Measurements from ENCODE around the gene SMO. TPM values are rescaled to one million over a fixed set of nuclear protein-coding genes. Genes with fewer than 3 reads are reported as not detected.

The SMO gene
- total and polyA plus RNA-seq, 2 donors (not counting 3 experiments of a cell fraction or from before 2014, with no cell fraction given) = 13.2 to 16.5 TPM

GRCh38 chr7:129238546-129238945 is 50.1 kb downstream of the SMO start:
- Histone ChIP-seq H2AFZ (ENCODE audit: low read depth, low read length) (no peak overlapping the region), H3K4me1 (ENCODE audit: control insufficient read depth, extremely low read depth, insufficient read depth, low read length) (no peaks in the 10 kb centered on the region), H3K36me3 (ENCODE audit: control insufficient read depth in 2 of 2, extremely low read depth in 1 of 2, insufficient read depth in 2 of 2, low read length in 2 of 2) (no peaks in the 10 kb centered on the region), H3K4me3 (replicated peaks in 1 of 3; ENCODE audit: insufficient read depth in 1 of 3, low read depth in 1 of 3, low read length in 3 of 3) (no peak overlapping the region), H3K9ac (replicated peaks; ENCODE audit: extremely low read depth, insufficient read depth, low read length) (no peak overlapping the region), H3K4me2 (ENCODE audit: insufficient read depth, low read length) (no peak overlapping the region), H3K9me1 (replicated peaks; ENCODE audit: control insufficient read depth, extremely low read depth, insufficient read depth, low read length) (no peaks in the 10 kb centered on the region), H3K9me3 (replicated peaks; ENCODE audit: control insufficient read depth, insufficient read depth, low read length) (no peaks in the 10 kb centered on the region), H4K20me1 (replicated peaks; ENCODE audit: control insufficient read depth, extremely low read depth, insufficient read depth, low read length) (no peaks in the 10 kb centered on the region), H3K79me2 (ENCODE audit: control insufficient read depth, insufficient read depth, low read length) (no peaks in the 10 kb centered on the region), H3K27ac (ENCODE audit: insufficient read depth, low read depth, low read length) (no peak overlapping the region), H3K27me3 (ENCODE audit: control insufficient read depth in 2 of 2, insufficient read depth in 2 of 2, low read length in 2 of 2) (no peaks in the 10 kb centered on the region)
- intact Hi-C loops (cut with micrococcal nuclease) (no loop called here), dilution Hi-C loops (cut with MboI; ENCODE audit: extremely low pct_ligation_motif_present, low sequenced_read_pairs) (no loop called here)
- ChIA-PET POLR2A (no interaction called here), CTCF (interaction anchor here (1.1 to 1.8 kb wide), 5 partner anchors 9 to 46 kb away, joined by 3 to 6 read pairs (median 4); no protein-coding TSS in a partner anchor)
- no peak for FAIRE-seq
- no TSS peak for BruUV-seq (replicated peaks)
- TF ChIP-seq MYC (IDR thresholded peaks at IDR 0.05; ENCODE audit: low read depth, low read length) (no peak), POLR2A (IDR thresholded peaks at IDR 0.05; ENCODE audit: low read depth, low read length) (no peak), JUN (IDR thresholded peaks at IDR 0.05; ENCODE audit: borderline replicate concordance, insufficient read depth, insufficient read length, low read depth) (no peak), MAX (IDR thresholded peaks at IDR 0.05; ENCODE audit: insufficient read depth, insufficient read length) (no peak), GATA2 (IDR thresholded peaks at IDR 0.05; ENCODE audit: insufficient read depth, insufficient read length, low read depth, low read length) (no peak), EZH2 (IDR thresholded peaks at IDR 0.05; ENCODE audit: borderline replicate concordance, low read depth, low read length, severe bottlenecking) (no peak), POLR2AphosphoS5 (IDR thresholded peaks at IDR 0.05; ENCODE audit: insufficient read depth, low read depth, low read length) (no peak), FOS (IDR thresholded peaks at IDR 0.05; ENCODE audit: borderline replicate concordance, insufficient read depth, low read length) (no peak)
- TF ChIP-seq, protein P1, sequence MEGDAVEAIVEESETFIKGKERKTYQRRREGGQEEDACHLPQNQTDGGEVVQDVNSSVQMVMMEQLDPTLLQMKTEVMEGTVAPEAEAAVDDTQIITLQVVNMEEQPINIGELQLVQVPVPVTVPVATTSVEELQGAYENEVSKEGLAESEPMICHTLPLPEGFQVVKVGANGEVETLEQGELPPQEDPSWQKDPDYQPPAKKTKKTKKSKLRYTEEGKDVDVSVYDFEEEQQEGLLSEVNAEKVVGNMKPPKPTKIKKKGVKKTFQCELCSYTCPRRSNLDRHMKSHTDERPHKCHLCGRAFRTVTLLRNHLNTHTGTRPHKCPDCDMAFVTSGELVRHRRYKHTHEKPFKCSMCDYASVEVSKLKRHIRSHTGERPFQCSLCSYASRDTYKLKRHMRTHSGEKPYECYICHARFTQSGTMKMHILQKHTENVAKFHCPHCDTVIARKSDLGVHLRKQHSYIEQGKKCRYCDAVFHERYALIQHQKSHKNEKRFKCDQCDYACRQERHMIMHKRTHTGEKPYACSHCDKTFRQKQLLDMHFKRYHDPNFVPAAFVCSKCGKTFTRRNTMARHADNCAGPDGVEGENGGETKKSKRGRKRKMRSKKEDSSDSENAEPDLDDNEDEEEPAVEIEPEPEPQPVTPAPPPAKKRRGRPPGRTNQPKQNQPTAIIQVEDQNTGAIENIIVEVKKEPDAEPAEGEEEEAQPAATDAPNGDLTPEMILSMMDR (IDR thresholded peaks at IDR 0.05; ENCODE audit: extremely low read depth in 1 of 2, insufficient read depth in 1 of 2, low read depth in 1 of 2, low read length in 2 of 2) = no peak
- DNase-seq (ENCODE audit: low read depth, low spot score) = no peak

Data from endothelial cell of umbilical vein (primary cell).